ENCODE measurements around the gene GALNTL6.

DNA sequence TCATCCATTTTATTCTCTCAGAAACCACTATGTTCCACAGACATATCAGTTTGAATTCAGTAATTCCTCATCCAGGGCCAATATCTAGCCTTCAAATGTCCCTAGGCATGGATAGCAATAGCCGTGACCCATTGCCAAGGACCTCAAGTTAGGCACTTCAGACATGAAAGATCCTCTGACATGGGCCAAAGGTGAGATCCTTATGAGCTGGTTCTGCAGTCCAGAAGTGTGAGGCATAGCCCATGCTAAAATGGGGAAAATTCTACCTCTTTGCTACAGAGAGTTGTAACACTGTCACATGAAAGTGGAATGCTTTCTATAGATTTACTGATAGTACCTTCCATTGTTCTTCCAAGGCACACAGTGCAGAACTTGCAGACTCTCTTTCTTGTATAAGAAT is 1005.7 kb downstream of the GALNTL6 start:
- TF ChIP-seq LEF1 (IDR thresholded peaks at IDR 0.05; ENCODE audit: borderline replicate concordance) (no peak), ELF4 (IDR thresholded peaks at IDR 0.05) (no peak), SP1 (IDR thresholded peaks at IDR 0.05) (no peak), BHLHE40 (IDR thresholded peaks at IDR 0.05; ENCODE audit: borderline replicate concordance) (no peak), FOXA1 (IDR thresholded peaks at IDR 0.05) (no peak), FOXM1 (IDR thresholded peaks at IDR 0.05; ENCODE audit: borderline replicate concordance) (no peak), FOXK2 (IDR thresholded peaks at IDR 0.05) (no peak)
